OCI-LY3 (cell line): ENCODE measurements around the gene STPG1.

Experiments used
- CTCF ChIP-seq: fragments of 200-600, 300-600 bp; sonication (generic); IDR thresholded peaks from 2 replicates; pipeline ENCODE4 v1.5.1; 2014; ENCODE audit warnings: antibody characterized with exemption, low read length, low read depth
- EZH2phosphoT487 ChIP-seq: fragments of 200-600 bp; shearing (Covaris generic); IDR thresholded peaks from 2 replicates; pipeline ENCODE4 v1.6.1; 2018; ENCODE audit warnings: antibody characterized with exemption, mixed run types, low read depth

- TF ChIP-seq CTCF (no peak), EZH2phosphoT487 (no peak)
Observed at GRCh38 chr1:24362396-24362795, 51.2 kb downstream of the STPG1 start.
